Neural crest cell (in vitro differentiated cells): ENCODE measurements around the gene FAM209B. TPM values are rescaled to one million over a fixed set of nuclear protein-coding genes. Genes with fewer than 3 reads are reported as not detected.

Experiments used
- DNase-seq: peaks from one replicate; pipeline ENCODE4 v3.0.0; 2021; ENCODE audit warnings: low read depth, mixed read lengths, low spot score
- H3K27ac Mint-ChIP-seq: one replicate; pipeline ENCODE4 v1.8.0; 2021; ENCODE audit warnings: mild to moderate bottlenecking, mixed read lengths; ENCODE audit not compliant: unreplicated experiment
- H3K27me3 Mint-ChIP-seq: 2 replicates; pipeline ENCODE4 v1.8.0; 2021; ENCODE audit warnings: low read depth, mild to moderate bottlenecking, mixed read lengths
- H3K36me3 Mint-ChIP-seq: 2 replicates; pipeline ENCODE4 v1.8.0; 2021; ENCODE audit warnings: low read depth, mild to moderate bottlenecking, mixed read lengths
- H3K4me1 Mint-ChIP-seq: 2 replicates; pipeline ENCODE4 v1.8.0; 2021; ENCODE audit warnings: mixed read lengths
- H3K4me3 Mint-ChIP-seq: one replicate; pipeline ENCODE4 v1.8.0; 2021; ENCODE audit warnings: mild to moderate bottlenecking, mixed read lengths
- H3K9me3 Mint-ChIP-seq: 2 replicates; pipeline ENCODE4 v1.8.0; 2021; ENCODE audit warnings: mixed read lengths
- total RNA-seq: library from RNA; stranded (reverse); gene quantifications from 2 replicates; pipeline ENCODE4 v1.2.1, GENCODE V29; 2021
- TF ChIP-seq, protein P1 (sequence below): fragments of 200-600 bp; sonication (generic); conservative IDR thresholded peaks from 2 replicates; pipeline ENCODE4 v1.5.0; 2021; ENCODE audit warnings: antibody characterized with exemption, mild to moderate bottlenecking

The FAM209B gene
- total RNA-seq, 1 donor from 2014 or later, result not detected

DNA sequence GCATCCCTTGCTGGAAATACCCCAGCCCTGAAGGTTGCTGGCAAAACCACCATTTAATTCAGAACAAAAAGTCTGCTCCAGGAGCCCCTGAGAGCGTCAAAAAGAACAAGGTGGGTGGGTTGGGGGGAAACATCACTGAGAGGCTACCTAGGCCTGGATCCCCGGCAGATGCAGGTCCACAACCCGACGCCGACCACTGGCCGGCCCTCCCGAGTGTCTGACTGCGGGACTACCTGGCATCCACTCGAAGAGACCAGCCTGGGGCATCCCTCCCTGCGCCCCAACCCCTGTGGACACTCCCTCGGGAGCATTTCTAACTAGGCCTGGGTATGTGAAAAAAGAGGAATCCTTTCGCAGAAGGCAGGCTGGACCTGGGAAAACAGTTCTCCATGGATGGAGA lies 47.2 kb downstream of the FAM209B start:
- H3K27me3 Mint-ChIP-seq, result no peaks in the 10 kb centered on the region
- TF ChIP-seq, protein P1, sequence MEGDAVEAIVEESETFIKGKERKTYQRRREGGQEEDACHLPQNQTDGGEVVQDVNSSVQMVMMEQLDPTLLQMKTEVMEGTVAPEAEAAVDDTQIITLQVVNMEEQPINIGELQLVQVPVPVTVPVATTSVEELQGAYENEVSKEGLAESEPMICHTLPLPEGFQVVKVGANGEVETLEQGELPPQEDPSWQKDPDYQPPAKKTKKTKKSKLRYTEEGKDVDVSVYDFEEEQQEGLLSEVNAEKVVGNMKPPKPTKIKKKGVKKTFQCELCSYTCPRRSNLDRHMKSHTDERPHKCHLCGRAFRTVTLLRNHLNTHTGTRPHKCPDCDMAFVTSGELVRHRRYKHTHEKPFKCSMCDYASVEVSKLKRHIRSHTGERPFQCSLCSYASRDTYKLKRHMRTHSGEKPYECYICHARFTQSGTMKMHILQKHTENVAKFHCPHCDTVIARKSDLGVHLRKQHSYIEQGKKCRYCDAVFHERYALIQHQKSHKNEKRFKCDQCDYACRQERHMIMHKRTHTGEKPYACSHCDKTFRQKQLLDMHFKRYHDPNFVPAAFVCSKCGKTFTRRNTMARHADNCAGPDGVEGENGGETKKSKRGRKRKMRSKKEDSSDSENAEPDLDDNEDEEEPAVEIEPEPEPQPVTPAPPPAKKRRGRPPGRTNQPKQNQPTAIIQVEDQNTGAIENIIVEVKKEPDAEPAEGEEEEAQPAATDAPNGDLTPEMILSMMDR, result no peak
- no peak overlapping the region for H3K27ac Mint-ChIP-seq
- H3K9me3 Mint-ChIP-seq, result no peaks in the 10 kb centered on the region
- H3K4me3 Mint-ChIP-seq, result no peak overlapping the region
- DNase-seq, result no peak
- H3K36me3 Mint-ChIP-seq, result no peaks in the 10 kb centered on the region
- H3K4me1 Mint-ChIP-seq, result no peaks in the 10 kb centered on the region

DNA sequence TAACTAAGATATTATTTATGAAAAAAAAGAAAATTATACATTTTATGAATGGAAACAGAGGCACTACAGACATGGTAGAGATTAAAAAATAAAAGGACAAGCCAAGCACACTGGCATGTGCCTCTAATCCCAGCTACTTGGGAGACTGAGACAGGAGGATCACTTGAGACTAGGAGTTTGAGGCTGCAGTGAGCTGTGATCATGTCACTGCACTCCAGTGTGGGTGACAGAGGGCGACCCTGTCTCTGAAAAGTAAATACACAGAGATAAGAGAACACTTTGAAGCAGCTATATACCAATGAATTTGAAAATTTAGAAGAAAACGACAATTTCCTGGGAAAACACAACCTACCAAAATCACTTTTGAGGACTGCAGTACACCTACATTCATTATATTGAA lies 48.7 kb downstream of the FAM209B start:
- no peaks in the 10 kb centered on the region for H3K9me3 Mint-ChIP-seq
- no peaks in the 10 kb centered on the region for H3K4me1 Mint-ChIP-seq
- H3K4me3 Mint-ChIP-seq, result no peak overlapping the region
- no peak for DNase-seq
- H3K27ac Mint-ChIP-seq, result no peak overlapping the region
- TF ChIP-seq, protein P1, result no peak
- H3K27me3 Mint-ChIP-seq, result no peaks in the 10 kb centered on the region
- no peaks in the 10 kb centered on the region for H3K36me3 Mint-ChIP-seq

DNA sequence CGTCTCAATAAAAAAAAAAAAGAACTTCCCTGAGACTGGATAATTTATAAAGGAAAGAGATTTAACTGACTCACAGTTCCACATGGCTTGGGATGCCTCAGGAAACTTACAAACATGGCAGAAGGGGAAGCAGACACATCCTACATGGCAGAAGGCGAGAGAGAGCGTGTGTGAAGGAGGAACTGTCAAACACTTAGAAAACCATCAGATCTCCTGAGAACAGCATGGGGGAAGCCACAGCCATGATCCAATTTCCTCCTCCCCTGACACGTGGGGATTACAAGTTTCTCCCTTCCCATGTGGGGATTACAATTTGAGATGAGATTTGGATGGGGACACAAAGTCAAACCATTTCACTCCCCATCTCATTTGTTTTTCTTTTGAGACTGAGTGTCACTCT lies 49.5 kb downstream of the FAM209B start:
- Mint-ChIP-seq H3K27me3 (peaks cover 4% of the 10 kb centered on the region), H3K27ac (no peak overlapping the region), H3K36me3 (no peaks in the 10 kb centered on the region), H3K4me1 (no peaks in the 10 kb centered on the region), H3K4me3 (no peak overlapping the region), H3K9me3 (no peaks in the 10 kb centered on the region)
- no peak for DNase-seq
- TF ChIP-seq, protein P1, result no peak

DNA sequence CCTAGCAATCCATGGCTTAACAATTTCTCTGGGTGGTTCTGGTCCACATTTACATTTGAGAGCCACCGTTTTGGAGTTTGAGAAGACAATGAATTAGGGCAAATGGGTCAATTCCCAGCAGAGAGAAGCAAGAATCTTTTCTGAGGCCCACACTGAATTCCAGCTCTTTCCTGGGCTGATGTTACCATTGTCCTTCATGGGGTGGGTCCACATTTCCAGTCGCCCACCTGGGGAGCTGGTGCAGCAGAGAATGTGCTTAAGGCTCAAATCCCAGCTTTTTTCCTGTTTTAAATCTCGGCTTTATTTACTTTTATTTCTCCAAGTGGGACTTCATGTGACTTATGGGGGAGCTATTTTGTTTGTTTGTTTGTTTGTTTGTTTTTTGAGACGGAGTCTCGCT lies 51.9 kb downstream of the FAM209B start:
- Mint-ChIP-seq H3K4me1 (no peaks in the 10 kb centered on the region), H3K36me3 (no peaks in the 10 kb centered on the region), H3K4me3 (no peak overlapping the region), H3K9me3 (no peaks in the 10 kb centered on the region), H3K27ac (no peak overlapping the region), H3K27me3 (peaks cover 6% of the 10 kb centered on the region)
- TF ChIP-seq, protein P1, result no peak
- DNase-seq, result no peak

Other genes starting within 250 kb of the FAM209B start
- 30.8 and 33.2 TPM in 2 replicates for gene FAM210B, start 174.3 kb upstream of the FAM209B start, total RNA-seq
- gene AURKA, start 141.0 kb upstream of the FAM209B start, total RNA-seq, result 60.3 and 65.2 TPM in 2 replicates
- 51.9 and 52.7 TPM in 2 replicates for gene CSTF1, start 140.6 kb upstream of the FAM209B start, total RNA-seq
- 0.14 and 0.16 TPM in 2 replicates for gene CASS4, start 121.0 kb upstream of the FAM209B start, total RNA-seq
- 70.7 and 75.3 TPM in 2 replicates for gene RTF2, start 64.6 kb upstream of the FAM209B start, total RNA-seq
- gene FAM209A, start 8.5 kb upstream of the FAM209B start, total RNA-seq, result 0.42 and 0.50 TPM in 2 replicates
- gene TFAP2C, start 96.1 kb downstream of the FAM209B start, total RNA-seq, result 4.0 and 4.9 TPM in 2 replicates